Adipocyte (in vitro differentiated cells): ENCODE data around the gene ELMO1.

Source experiments
- DNase-seq: peaks from one replicate; pipeline ENCODE4 v3.0.0-alpha.2; 2015; ENCODE audit warnings: low read depth
- H3K27me3 ChIP-seq: replicated peaks from 2 replicates; pipeline ENCODE4 v1.7.0; 2013; ENCODE audit warnings: mild to moderate bottlenecking, low read length, moderate library complexity; ENCODE audit not compliant: control insufficient read depth, insufficient read depth
- H3K36me3 ChIP-seq: 2 replicates; pipeline ENCODE4 v1.7.0; 2013; ENCODE audit warnings: low read length, mild to moderate bottlenecking, moderate library complexity; ENCODE audit not compliant: control insufficient read depth, insufficient read depth, severe bottlenecking
- H3K4me1 ChIP-seq: 2 replicates; pipeline ENCODE4 v1.7.0; 2013; ENCODE audit warnings: mild to moderate bottlenecking, low read length, moderate library complexity; ENCODE audit not compliant: control insufficient read depth, insufficient read depth
- H3K4me3 ChIP-seq: 2 replicates; pipeline ENCODE4 v1.7.0; 2013; ENCODE audit warnings: mild to moderate bottlenecking, low read length, moderate library complexity
- H3K9ac ChIP-seq: 2 replicates; pipeline ENCODE4 v1.7.0; 2013; ENCODE audit warnings: mild to moderate bottlenecking, low read length, moderate library complexity
- H3K9me3 ChIP-seq: 2 replicates; pipeline ENCODE4 v1.7.0; 2013; ENCODE audit warnings: mild to moderate bottlenecking, low read length, moderate library complexity; ENCODE audit not compliant: control insufficient read depth

The ELMO1 gene

GRCh38 chr7:36942955-36943354 lies 505.7 kb downstream of the ELMO1 start:
- Histone ChIP-seq H3K4me1 (no peaks in the 10 kb centered on the region), H3K4me3 (no peak overlapping the region), H3K36me3 (no peaks in the 10 kb centered on the region), H3K27me3 (no peaks in the 10 kb centered on the region), H3K9ac (no peak overlapping the region), H3K9me3 (peaks cover 66% of the 10 kb centered on the region)
- DNase-seq: no peak

- Histone ChIP-seq H3K27me3 (no peaks in the 10 kb centered on the region), H3K4me3 (no peak overlapping the region), H3K4me1 (no peaks in the 10 kb centered on the region), H3K36me3 (no peaks in the 10 kb centered on the region), H3K9ac (no peak overlapping the region), H3K9me3 (peaks cover 71% of the 10 kb centered on the region)
- no peak for DNase-seq
Measured at GRCh38 chr7:36942541-36942940, 506.1 kb downstream of the ELMO1 start.

GRCh38 chr7:36942025-36942424 lies 506.6 kb downstream of the ELMO1 start:
- Histone ChIP-seq H3K27me3 (no peaks in the 10 kb centered on the region), H3K4me3 (no peak overlapping the region), H3K9ac (no peak overlapping the region), H3K36me3 (no peaks in the 10 kb centered on the region), H3K4me1 (no peaks in the 10 kb centered on the region), H3K9me3 (peaks cover 76% of the 10 kb centered on the region)
- DNase-seq: no peak

DNA sequence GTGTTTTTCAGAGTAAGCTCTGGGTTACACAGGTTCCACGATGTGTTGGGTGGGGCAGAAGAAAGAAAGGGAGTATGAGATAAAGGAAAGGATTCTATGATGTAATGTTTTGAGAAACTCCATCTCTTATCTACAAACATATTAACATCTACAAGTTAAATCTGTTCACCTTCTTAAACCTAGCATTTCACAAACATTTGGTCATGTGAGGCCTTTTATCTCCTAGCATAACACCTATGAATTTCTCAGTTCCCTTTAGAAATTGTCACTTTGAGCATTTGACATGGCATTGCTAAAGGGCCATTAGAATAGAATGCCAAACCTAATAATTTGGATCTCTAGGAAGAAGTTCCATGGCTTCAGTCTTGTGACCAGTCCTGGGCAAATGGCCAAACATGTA lies 507.3 kb downstream of the ELMO1 start:
- no peak overlapping the region for H3K9ac ChIP-seq
- DNase-seq: no peak
- H3K4me3 ChIP-seq: no peak overlapping the region
- no peaks in the 10 kb centered on the region for H3K27me3 ChIP-seq
- H3K36me3 ChIP-seq: no peaks in the 10 kb centered on the region
- no peaks in the 10 kb centered on the region for H3K4me1 ChIP-seq
- H3K9me3 ChIP-seq: peaks cover 79% of the 10 kb centered on the region

GRCh38 chr7:36939816-36940215 lies 508.8 kb downstream of the ELMO1 start:
- Histone ChIP-seq H3K36me3 (no peaks in the 10 kb centered on the region), H3K9ac (no peak overlapping the region), H3K27me3 (no peaks in the 10 kb centered on the region), H3K4me3 (no peak overlapping the region), H3K4me1 (no peaks in the 10 kb centered on the region), H3K9me3 (peaks cover 92% of the 10 kb centered on the region)
- DNase-seq: no peak

DNA sequence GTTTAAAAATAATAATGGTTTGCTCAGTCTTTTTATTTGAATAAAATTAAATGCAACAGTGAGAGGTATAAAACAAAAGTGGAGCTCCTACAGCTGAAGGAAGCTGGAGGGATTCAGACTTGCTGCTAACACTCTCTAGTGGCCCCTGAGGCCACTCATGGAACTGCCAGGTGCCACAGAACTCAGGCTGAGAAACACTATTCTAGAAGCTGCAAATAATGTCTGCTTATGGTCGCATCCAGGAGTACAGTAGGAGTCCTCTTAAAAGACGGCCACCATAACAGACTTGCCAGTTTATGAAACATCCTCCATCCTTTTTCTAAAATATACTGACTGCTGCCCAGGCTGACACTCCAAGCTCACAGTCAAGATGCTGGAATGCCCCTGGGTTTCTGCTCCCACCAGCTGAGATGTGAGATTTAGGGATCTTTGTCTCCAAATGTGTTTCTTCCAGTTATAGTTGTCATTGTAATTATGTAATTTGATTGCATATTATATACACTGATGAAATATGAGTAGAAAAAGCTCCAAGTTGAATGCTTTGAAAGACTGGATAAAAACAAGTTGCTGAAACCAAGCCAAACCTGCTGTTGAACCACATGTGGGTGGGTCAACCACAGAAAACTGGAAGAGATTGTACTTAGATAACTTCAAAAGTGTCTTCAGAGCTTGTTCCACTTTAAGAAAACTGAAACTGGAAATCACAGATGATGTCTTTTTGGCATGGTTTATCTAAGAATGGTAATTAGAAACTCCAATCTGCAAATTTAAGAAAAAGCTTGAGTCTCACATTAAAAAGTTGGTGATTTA lies 510.7 kb downstream of the ELMO1 start:
- H3K36me3 ChIP-seq: no peaks in the 10 kb centered on the region
- DNase-seq: no peak
- H3K4me1 ChIP-seq: no peaks in the 10 kb centered on the region
- H3K9ac ChIP-seq: no peak overlapping the region
- H3K9me3 ChIP-seq: peaks cover 98% of the 10 kb centered on the region
- H3K27me3 ChIP-seq: no peaks in the 10 kb centered on the region
- peak overlapping the region; percentile 34 for H3K4me3 ChIP-seq

DNA sequence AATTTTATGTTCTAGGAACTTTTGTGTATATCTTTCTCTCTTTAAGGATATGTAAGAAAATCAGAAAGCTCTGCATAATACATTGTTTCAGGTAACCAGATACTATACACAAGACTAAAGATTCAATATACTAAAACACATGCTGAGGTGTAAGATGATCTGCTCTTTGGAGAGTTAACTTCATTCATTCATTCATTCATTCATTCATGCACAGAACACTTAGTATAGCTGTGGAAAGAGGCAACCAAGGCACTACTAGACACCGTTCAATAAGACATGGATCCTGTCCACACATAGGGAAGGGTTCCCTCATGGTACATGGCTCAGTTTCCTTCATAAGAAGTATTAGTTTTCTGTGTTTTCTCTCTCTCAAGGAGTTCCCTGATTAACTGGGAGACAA lies 516.8 kb downstream of the ELMO1 start:
- no peaks in the 10 kb centered on the region for H3K36me3 ChIP-seq
- H3K4me1 ChIP-seq: no peaks in the 10 kb centered on the region
- no peak overlapping the region for H3K4me3 ChIP-seq
- no peak for DNase-seq
- H3K9me3 ChIP-seq: peaks cover 65% of the 10 kb centered on the region
- no peak overlapping the region for H3K9ac ChIP-seq
- no peaks in the 10 kb centered on the region for H3K27me3 ChIP-seq

DNA sequence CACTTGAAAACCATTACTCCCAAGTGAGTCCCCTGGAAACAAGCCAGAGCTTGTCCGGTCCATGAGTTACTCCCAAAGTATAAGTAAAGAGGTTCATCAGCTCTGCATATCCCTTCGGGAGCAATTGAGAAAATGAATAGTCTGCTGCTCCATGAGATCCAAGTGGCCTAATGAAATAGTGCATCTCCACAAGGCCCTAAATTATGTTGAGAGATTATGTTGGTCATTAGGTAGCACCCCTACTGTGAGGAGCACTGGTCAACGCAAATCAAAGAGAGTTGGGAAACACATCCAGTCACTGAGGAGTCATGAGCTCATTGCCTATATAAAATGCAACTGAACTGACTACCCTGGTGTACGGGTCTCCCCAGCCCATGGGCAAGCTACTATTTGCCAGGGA lies 518.9 kb downstream of the ELMO1 start:
- Histone ChIP-seq H3K9ac (no peak overlapping the region), H3K27me3 (no peaks in the 10 kb centered on the region), H3K4me1 (no peaks in the 10 kb centered on the region), H3K4me3 (no peak overlapping the region), H3K36me3 (no peaks in the 10 kb centered on the region), H3K9me3 (peaks cover 45% of the 10 kb centered on the region)
- DNase-seq: no peak

DNA sequence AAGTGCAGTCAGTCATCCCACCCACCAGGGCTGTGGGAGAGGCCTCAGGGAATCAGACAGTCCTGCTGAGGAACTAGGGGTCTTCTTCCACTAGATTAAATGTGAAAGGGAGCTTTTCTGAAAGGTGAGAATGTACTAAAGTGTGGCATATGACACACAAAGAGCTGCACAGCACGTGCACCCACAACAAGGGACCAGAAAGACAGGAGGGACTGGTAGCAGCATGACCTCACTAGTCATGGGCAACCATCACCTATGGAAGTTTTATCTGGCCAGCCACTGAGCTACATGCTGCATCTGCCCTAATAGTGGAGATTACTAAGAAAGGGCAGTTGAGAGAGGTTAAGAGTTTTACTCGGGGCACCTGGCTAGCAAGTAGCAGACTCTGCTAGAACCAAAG lies 519.9 kb downstream of the ELMO1 start:
- Histone ChIP-seq H3K27me3 (no peaks in the 10 kb centered on the region), H3K4me1 (no peaks in the 10 kb centered on the region), H3K36me3 (no peaks in the 10 kb centered on the region), H3K9me3 (peaks cover 35% of the 10 kb centered on the region), H3K9ac (no peak overlapping the region), H3K4me3 (no peak overlapping the region)
- DNase-seq: no peak

DNA sequence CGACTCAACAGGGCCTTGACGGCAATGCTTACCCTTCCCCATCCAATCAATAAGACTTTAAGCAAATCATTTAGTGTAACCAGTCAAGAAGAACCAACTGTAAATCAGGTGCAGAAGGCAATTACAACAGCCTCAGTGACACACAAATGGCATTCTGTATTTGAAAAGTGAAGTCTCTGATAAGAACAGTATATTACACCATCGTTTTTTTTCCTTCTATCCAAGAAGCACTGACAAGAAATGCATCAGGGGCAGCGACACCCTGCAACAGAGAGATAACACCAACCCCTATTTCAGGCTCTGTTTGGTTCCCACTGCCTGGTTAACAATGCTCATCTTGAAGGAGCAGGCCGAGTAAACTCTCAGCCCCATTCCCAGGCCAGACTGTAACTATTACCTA lies 520.4 kb downstream of the ELMO1 start:
- H3K9me3 ChIP-seq: peaks cover 30% of the 10 kb centered on the region
- H3K4me3 ChIP-seq: no peak overlapping the region
- H3K4me1 ChIP-seq: no peaks in the 10 kb centered on the region
- no peak overlapping the region for H3K9ac ChIP-seq
- no peak for DNase-seq
- no peaks in the 10 kb centered on the region for H3K36me3 ChIP-seq
- no peaks in the 10 kb centered on the region for H3K27me3 ChIP-seq

GRCh38 chr7:36925691-36926090 lies 523.0 kb downstream of the ELMO1 start:
- no peaks in the 10 kb centered on the region for H3K27me3 ChIP-seq
- H3K9ac ChIP-seq: no peak overlapping the region
- no peak for DNase-seq
- H3K36me3 ChIP-seq: no peaks in the 10 kb centered on the region
- no peaks in the 10 kb centered on the region for H3K4me1 ChIP-seq
- H3K9me3 ChIP-seq: peaks cover 21% of the 10 kb centered on the region
- H3K4me3 ChIP-seq: no peak overlapping the region

GRCh38 chr7:36925207-36925606 lies 523.5 kb downstream of the ELMO1 start:
- Histone ChIP-seq H3K27me3 (no peaks in the 10 kb centered on the region), H3K9me3 (peaks cover 19% of the 10 kb centered on the region), H3K4me3 (no peak overlapping the region), H3K4me1 (no peaks in the 10 kb centered on the region), H3K36me3 (no peaks in the 10 kb centered on the region), H3K9ac (no peak overlapping the region)
- no peak for DNase-seq
